Ishikawa (cell line): ENCODE measurements around the gene CSNK2A2.

ENCODE experiments used
- EP300 ChIP-seq: IDR thresholded peaks from 2 replicates; pipeline ENCODE4 v1.6.1; 2012; ENCODE audit warnings: borderline replicate concordance
- TCF12 ChIP-seq: IDR thresholded peaks from 2 replicates; pipeline ENCODE4 v1.6.1; 2012; ENCODE audit warnings: low read depth
- TF ChIP-seq, protein P1 (sequence below): IDR thresholded peaks from 2 replicates; pipeline ENCODE4 v1.6.1; 2012

DNA sequence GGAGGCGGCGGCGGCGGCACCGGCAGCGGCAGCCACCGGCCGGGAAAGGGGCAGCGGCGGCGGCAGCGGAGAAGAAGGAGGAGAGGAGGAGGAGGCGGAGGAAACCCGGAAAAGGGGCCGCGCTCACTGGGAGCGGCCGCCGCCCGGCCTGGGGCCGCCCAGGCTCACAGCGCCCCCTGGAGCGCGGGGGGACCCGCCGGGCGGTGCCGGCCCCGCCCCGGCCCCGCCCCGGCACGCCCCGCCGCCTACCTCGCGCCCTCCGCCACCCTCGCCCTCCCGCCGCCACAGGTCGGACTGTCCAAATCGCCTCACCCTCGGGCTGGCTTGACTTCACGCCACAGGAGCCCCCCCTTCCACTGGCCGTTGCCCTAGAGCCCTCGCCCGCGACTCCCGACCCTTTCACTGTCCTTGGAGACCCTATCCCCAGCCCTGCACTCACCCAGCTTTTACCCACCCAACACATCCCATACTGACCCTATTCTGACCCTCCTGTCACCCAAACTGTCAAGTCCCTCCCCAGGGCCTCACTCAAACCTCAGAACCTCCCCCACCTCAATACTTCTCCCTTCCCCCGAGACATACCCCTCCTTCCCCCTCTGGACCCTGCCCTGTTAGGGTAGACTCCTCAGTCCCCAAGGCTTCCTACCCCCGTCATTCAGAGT is at the start of gene CSNK2A2:
- TF ChIP-seq EP300 (no peak), TCF12 (no peak)
- TF ChIP-seq, protein P1, sequence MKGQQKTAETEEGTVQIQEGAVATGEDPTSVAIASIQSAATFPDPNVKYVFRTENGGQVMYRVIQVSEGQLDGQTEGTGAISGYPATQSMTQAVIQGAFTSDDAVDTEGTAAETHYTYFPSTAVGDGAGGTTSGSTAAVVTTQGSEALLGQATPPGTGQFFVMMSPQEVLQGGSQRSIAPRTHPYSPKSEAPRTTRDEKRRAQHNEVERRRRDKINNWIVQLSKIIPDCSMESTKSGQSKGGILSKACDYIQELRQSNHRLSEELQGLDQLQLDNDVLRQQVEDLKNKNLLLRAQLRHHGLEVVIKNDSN, result no peak
